NCI-H226 (cell line): ENCODE data around the gene SNN.

Source experiments
- DNase-seq: peaks from one replicate; pipeline ENCODE4 v3.0.0-alpha.2; 2015

SNN gene

GRCh38 chr16:11705311-11706025, 37.2 kb downstream of the SNN start:
- no peak for DNase-seq

GRCh38 chr16:11706180-11706742, 38.0 kb downstream of the SNN start:
- DNase-seq: no peak

GRCh38 chr16:11707679-11708197, 39.5 kb downstream of the SNN start:
- no peak for DNase-seq

- DNase-seq: peak; percentile 11
Measured at GRCh38 chr16:11708421-11708820, 40.2 kb downstream of the SNN start.

GRCh38 chr16:11711662-11712061, 43.4 kb downstream of the SNN start:
- no peak for DNase-seq

- no peak for DNase-seq
Measured at GRCh38 chr16:11712122-11712521, 43.9 kb downstream of the SNN start.

- DNase-seq: no peak
Measured at GRCh38 chr16:11715246-11715947, 47.1 kb downstream of the SNN start.

- no peak for DNase-seq
Measured at GRCh38 chr16:11716336-11716735, 48.1 kb downstream of the SNN start.

- DNase-seq: no peak
Measured at GRCh38 chr16:11717811-11718210, 49.6 kb downstream of the SNN start.

GRCh38 chr16:11719171-11719570, 50.9 kb downstream of the SNN start:
- no peak for DNase-seq

GRCh38 chr16:11719762-11720161, 51.5 kb downstream of the SNN start:
- no peak for DNase-seq

- no peak for DNase-seq
Measured at GRCh38 chr16:11721781-11722467, 53.7 kb downstream of the SNN start.

GRCh38 chr16:11722468-11722808, 54.2 kb downstream of the SNN start:
- no peak for DNase-seq

- DNase-seq: no peak
Measured at GRCh38 chr16:11725457-11725856, 57.2 kb downstream of the SNN start.

GRCh38 chr16:11726008-11726407, 57.8 kb downstream of the SNN start:
- DNase-seq: no peak

- DNase-seq: no peak
Measured at GRCh38 chr16:11727796-11728543, 59.7 kb downstream of the SNN start.
